Kidney tubule cell (primary cell): Measurements from ENCODE around the gene NOXRED1.
"Not testable (repeated sequence)": the region's sequence is repeated elsewhere in the genome, so short reads cannot be mapped to it uniquely, and the experiment has no call there.

Experiments
- DNase-seq: peaks from one replicate; pipeline ENCODE4 v3.0.0-alpha.2; 2018; ENCODE audit warnings: low spot score

Gene NOXRED1, protein sequence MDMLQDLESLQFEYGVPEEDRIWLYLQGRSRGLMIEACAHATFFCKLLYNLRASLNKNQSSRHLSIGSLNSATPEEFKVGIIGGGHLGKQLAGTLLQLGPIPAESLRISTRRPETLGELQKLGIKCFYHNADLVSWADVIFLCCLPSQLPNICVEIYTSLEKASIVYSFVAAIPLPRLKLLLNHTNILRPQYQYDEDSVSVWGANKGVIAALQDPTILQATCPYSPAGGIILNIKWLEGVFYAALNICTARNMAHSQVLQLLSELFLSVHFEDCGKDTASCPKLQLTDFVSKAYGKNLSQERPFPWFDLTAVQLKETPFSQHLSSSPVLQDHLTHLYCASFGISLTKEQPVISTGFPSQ

DNA sequence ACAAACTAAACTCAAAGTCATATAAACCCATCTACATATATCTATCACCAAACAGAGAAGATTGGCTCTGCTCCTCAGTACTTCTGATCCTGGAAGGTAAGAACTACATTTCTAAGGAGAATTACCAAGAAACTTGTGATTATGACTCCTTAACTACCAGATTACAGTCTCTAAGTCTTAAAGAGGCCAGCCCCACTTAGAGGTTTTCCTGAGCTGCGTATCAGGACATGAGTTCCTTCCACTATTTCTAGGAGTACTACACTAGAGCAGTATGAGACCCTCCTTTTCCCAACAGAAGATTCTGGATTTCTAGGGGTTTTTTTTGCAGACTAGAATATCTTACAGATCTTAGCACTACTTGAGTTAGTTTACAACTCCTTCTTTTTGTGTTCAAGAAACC is at the start of gene NOXRED1:
NOXRED1 (minus strand) TSS at position 101 of the 400 bp plus-strand sequence. CDS start 634 bp downstream, outside the sequence.
- no peak for DNase-seq

DNA sequence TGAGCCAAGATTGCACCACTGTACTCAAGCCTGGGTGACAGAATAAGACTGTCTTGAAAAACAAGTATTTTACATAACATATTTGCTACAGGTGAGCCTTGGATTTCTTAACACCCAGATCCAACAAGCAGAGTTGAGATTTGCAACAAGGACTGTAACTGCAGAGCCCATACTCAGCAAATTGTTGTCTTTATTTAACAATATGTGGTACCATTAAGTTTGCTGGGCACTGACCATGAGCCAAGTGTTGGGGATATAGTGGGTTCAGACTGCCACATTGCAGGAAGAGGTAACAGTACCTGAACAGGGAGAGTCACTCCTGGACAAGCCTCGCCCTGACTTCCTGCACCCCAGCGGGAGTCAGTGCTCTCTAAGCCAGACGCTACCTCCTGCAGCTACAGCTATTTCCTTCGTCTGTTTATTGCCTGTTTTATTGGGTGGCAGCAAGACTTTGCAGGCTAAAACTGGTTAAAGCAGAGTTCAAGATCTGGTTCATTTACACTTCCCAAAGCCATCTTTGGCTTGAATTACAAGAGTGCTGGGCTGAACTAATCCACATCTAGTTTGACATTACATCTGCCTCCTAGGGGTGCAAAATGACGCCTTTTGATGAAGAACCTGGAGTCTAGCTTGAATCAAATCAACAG is 47.0 kb upstream of the NOXRED1 start:
- no peak for DNase-seq

DNA sequence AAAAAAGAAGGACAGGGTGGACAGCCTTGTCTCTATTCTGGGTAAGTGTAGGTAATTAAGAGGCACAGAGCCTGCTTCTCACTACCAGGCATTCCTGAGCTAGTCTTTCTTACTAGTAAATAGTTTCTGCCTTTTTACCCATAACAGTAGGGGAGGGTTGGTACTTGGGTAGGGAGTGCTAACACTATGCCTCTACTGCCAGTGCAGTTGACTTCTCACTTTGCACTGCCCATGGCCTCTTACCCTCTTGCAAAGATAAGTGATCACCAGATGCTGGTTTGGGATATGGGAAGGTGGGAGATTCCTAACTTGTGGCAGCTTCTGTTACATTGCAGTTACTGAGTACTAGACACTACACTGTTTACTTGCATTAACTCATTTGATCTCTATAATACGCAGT is 46.2 kb upstream of the NOXRED1 start:
- DNase-seq: no peak

DNA sequence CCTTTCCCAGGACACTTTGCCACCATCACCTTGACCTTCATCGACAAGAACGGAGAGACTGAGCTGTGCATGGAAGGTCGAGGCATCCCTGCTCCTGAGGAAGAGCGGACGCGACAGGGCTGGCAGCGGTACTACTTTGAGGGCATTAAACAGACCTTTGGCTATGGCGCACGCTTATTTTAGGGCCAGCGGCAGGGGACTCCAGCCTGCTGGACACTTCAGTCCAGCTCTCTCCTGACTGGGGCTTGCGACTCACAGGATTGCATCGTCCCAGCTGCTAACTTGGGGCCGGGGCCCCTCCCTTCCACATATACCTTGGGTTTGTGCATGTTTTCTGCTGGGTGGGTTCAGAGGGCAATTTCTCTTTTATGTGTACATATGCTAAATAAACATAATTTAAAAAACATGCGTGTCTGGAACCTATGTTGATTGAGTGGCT is 45.8 kb upstream of the NOXRED1 start:
- no peak for DNase-seq

DNA sequence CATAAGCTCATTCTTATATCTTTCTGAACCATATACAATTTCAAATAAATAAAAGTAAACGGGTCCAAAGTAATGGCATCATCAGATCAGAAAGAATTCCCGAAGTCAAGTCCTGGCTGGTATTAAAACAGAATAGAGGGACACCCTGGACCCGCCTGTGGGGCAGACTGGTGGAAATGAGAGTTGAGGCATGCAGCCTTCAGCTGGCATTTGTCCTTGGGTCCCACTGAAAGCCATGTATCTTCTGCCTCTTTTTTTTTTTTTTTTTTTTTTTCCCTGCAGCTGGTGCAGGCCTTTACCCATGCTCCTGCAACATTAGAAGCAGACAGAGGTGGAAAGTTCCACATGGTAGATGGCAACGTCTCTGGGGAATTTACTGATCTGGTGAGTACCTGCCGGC is 44.5 kb upstream of the NOXRED1 start:
- no peak for DNase-seq

DNA sequence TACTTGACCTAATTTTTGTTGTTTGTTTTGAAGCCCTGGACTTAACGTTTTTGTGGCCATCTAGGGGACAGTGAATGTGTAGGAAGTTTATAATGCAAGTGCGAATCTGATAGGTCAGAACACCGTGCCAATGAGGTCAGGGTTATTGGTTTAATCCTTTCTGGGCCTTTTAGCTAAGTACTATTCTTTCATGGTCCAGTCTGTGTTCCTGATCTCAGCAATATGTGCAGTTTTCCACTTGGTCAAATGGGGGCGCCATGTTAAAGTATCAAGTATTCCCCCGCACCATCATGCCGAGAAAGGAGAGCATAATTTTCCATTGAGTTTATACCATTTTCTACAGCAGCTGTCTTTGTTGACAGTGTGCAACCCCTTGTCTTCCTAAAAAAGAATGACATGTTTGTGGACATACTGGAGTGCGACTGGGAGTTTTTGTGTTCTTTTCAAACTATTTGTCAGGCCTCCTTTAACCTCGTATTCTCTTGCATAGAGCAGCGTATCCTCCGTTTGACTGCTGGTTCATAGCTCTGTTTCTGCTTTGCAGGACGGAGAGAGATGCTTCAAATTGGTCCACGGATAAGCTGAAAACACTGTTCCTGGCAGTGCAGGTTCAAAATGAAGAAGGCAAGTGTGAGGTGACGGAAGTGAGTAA is 35.9 kb upstream of the NOXRED1 start:
- peak; percentile 72 for DNase-seq

DNA sequence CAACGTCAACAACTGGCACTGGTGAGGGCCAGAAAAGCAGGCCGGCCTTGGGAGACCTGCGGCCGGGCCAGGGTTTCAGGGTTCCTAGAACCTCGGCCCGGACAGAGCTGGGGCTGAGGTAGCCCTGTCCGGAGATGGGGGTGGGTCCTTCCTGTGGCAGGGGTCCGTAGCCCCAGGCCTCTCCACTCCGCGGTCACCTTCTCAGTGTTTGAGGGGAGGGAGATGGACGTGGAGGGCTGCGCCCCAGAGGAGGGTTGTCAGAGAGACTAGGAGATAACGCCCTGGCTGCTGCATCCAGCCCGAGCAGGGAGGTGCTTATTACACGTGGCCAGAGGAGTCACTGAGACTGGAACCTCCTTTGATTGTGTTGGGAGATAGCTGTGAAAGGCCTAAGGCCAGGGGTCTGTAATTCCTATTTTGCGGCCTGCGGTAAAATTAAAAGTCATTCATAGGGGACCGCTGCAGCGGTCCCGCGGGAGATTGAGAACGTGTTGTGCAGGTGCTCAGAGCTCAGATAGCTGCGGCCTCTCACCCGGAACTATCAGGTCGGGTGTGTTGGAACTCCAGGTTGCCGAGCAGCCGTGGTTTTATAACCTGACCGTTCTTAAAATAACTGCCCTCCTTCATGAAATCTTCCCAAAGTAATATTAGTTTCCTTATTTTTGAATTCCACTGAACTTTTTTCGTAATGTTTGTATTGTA is 35.1 kb upstream of the NOXRED1 start:
- DNase-seq: peak; percentile 54

DNA sequence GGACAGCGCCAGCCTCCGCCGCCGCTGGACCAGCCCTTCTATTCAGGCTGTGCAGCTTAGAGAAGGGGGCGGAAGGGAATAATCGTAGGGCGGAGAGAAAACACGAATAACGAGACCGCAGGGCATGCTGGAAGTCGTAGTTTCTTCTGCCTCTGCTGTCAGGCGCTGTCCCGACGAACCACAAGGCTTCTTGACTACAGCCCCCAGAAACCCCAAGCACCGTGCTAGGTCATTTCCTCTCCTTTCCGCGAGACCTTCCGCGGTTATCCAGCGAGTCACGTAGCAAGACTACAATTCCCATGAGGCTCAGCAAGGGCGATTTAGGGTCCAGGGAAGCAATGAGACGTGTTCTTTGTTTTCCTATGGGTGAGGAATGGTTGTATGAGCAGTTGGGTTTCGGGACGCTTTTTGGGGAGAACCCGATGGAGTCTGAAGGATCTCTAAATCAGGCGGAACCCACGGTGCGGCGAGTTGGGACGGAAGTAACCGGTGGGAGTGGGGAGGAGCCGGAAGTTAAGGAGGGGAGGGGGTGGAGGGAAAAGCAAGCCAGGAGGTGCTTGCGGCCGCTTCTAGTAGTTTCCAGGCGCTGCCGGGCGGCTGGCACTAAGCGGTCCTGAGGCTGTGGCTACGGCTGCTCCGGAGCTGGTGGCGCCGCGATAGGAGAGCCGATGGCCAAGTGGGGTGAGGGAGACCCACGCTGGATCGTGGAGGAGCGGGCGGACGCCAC is 34.4 kb upstream of the NOXRED1 start, which contains the start of the genes AHSA1 and VIPAS39:
AHSA1 (plus strand) TSS at position 572 of the 727 bp plus-strand sequence; CDS start at position 669, 97 bp downstream.
VIPAS39 (minus strand) TSS at position 80 of the 727 bp plus-strand sequence. CDS start 3,499 bp downstream, outside the sequence.
- DNase-seq: peak; percentile 99

DNA sequence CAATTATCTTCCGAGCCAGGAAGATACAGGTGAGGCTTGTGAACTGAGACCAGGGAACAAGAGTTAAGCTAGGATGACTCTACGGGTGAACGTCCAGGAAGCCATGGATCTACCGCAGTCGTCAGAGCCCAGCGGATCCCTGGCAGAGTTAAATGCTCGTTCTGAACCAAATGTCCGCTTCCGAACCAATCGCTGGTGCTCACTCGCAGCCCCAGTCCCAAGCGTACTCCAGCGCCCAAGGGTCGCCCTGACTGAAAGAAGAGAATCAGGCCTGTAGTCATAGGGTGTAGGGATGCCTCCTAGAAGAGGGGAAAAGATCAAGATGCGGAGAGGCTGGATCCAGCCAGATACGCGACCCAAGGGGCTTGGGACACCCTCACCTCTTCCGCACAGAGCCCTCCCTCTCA is 33.8 kb upstream of the NOXRED1 start:
- no peak for DNase-seq

DNA sequence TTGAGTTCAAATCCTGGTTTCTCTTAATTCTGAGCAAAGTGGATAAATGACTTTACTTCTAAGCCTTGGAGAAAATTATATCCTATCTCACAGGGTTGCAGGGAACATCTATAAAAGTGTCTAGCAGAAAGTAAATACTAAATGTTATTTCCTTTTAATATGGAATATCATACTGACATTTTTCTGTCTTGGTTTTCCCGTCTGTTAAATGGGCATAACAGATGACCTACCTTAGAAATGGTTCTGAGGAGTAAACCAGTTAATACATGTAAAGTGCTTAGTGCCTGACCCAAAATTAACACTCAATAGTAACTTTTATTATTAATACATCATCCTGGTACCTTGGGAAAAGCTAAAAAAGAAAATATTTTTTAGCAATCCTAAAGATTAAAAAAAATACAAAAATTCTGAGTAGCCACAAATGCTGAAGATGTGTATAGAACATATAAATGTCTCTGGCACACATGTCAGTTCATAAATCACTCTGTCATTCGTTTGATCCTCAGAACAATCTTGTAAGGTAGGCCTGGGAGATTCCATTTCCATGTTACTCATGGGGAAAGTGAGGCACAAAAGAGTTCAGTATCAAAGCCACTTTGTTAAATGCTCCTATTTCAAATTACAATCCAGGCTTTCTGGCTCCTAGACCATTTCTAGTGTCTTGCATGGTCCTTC is 32.8 kb upstream of the NOXRED1 start:
- no peak for DNase-seq

DNA sequence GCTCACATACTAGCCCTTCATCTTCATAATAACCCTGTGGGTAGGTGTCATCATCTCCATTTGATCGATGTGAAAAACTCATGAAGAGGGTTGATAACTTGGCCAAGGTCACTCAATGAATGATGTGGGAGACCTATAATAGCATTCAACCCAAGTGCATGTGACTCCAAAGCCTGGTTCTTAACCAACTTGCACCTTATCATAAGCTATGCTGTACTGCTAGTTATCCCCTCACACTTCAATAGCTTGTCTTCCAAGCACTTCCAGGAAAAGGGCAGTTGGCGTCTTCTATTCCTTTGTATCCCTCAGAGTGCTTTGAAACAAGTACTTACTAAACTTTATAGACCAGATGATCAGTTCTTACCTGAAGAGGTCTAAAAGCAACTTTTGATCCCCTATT is 18.9 kb upstream of the NOXRED1 start:
- DNase-seq: no peak

DNA sequence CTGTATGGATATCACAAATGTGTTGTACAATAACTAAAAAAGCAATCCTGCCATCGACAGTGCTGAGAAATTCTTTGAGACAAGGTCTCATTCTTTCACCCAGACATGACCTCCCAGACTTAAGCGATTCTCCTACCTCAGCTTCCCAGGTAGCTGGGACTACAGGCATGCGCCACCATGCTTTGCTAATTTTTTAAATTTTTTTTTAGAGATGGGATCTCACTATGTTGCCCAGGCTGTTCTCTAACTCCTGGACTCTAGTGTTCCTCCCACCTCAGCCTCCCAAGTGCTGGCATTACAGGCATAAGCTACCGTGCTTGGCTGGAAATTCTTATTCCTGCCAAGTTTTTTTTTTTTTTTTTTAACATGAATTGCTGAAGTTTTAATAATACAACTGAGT is 16.5 kb upstream of the NOXRED1 start:
- no peak for DNase-seq

DNA sequence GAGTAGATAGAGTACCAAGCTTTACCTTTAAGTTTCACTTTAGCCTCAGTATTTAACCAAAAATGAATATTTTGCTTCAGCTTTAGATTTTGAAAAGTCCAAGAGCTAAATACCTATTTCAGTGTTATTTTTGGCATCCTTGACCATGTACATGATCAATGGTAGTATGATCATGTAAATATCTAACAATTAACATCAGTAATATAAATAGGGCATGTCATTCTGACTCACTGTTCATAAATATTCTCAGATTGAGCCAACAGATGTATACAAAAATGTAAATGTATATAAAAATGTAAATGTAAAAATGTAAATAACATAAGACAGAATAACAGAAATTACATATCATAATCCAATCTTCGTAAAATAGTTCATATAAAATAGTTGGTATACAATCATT is 15.3 kb upstream of the NOXRED1 start:
- DNase-seq: no peak

DNA sequence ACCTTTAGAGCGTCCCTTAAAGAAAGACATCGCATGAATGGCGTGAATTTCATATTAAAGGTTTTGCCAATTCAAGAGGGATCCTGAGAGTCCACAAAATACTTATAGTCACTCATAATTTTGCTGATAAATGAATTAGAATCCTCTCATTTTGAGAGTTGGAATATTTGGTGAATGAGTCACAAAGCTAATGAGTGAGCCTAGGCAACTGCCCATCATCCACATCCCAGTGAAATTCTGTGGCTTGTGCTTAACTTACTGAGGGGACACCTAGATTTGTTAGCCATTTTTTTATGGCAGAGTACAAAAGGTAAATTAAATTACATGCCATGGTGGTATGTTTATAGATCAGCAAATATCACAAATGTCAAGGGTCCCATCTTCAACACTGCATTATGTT is 12.7 kb upstream of the NOXRED1 start:
- DNase-seq: peak; percentile 22

DNA sequence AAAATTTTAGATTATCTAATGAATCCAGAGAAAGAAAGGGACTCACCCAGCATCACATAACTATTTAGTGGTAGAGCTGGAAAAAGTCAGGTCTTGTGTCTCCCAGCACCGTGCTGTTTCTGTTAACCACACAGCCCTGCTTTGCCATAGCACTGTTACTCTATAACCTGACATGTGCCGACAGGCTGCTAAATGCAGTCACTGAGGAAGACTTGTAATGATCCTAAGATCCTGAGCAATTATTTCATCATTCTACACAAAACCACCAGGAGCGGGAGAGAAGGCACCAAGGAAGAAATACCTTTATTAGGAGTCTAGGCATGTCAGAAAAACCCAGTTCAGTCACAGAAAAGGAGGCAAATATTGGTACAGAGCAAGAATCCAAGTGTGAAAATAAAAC is 3.1 kb upstream of the NOXRED1 start:
- no peak for DNase-seq

DNA sequence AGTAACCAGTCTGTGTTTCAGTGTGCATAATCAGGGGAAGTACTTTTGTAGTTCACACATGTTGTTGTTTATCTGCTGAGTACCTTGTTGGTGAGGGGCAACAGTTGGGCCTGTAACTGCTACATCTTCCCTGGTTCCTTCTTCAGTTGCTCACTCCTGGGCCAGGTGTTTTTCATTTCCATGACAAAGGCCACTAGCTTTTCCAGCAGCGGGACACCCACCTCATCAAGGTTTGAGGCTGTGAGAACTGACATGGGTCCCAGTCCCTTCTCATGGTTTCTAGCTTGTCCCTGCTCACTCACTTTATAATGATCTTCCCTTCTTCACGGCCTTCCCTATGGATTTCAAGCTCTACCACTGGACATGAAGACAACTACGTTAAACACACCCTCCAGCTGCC is 1.5 kb upstream of the NOXRED1 start:
- DNase-seq: no peak

DNA sequence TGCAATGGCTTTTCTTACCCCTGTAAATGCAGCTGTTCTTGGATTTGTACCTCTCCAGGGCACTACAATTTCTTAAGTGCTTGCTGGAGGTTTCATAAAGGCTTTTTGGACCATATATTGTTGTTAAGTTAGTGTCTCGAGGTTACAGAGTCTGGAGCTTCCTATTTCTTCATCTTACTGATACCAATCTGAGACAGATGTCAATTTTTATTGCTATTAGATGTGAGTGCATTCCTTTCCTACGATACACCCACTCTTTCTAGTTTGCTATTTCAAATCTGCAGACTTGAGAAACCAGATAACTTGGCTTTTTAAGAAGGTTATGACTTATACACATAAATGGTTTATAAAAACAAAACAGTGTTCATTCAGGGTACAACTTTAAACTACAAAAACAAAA is 2.1 kb downstream of the NOXRED1 start:
- peak; percentile 5 for DNase-seq

DNA sequence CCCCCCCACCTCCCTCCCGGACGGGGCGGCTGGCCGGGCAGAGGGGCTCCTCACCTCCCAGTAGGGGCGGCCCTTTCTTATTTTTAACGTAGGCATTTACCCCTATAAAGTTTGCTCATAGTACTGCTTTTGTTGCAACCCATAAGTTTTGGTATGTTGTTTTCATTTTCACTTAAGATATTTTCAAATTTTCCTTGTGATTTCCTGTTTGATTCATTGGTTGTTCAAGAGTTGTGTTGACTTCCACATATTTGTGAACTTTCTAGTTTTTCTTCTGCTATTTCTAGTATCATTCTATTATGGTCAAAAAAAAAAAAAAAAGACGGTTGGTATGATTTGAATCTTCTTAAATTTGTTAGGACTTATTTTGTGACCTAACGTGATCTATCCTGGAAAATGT is 6.5 kb downstream of the NOXRED1 start:
- no peak for DNase-seq

DNA sequence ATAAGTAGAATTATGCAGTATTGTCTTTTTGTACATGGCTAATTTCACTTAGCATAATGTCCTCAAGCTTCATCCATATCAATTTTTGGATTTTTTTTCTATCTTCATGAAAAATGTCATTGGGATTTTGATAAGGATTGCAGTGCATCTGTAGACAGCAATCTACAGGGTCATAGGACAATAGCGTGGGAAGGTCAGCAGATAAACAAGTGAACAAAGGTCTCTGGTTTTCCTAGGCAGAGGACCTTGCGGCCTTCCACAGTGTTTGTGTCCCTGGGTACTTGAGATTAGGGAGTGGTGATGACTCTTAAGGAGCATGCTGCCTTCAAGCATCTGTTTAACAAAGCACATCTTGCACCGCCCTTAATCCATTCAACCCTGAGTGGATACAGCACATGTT is 7.2 kb downstream of the NOXRED1 start:
- not testable (repeated sequence) for DNase-seq

DNA sequence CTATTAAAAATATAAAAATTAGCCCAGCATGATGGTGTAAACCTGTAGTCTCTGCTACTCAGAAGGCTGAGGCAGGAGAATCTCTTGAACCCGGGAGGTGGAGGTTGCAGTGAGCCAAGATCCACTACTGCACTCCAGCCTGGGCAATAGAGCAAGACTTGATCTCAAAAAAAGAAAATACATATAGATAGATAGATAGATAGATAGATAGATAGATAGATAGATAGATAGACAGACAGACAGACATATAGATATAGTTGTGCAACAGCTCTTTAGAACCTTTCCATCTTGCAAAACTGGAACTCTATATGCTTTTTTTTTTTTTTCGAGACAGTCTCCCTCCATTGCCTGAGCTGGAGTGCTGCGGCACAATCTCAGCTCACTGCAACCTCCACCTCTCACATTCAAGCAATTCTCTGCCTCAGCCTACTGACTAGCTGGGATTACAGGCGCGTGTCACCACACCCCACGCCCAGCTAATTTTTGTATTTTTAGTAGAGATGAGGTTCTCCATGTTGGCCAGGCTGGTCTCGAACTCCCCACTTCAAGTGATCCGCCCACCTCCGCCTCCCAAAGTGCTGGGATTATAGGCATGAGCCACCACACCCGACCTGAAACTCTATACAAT is 7.8 kb downstream of the NOXRED1 start:
- DNase-seq: not testable (repeated sequence)
